ENCODE measurements around the gene SEMA5A. TPM values are rescaled to one million over a fixed set of nuclear protein-coding genes. Genes with fewer than 3 reads are reported as not detected.
"Not testable (repeated sequence)": the region's sequence is repeated elsewhere in the genome, so short reads cannot be mapped to it uniquely, and the experiment has no call there.

SEMA5A gene
- total RNA-seq, 4 donors from 2014 or later = 13.4 to 22.3 (median 18.5) TPM

GRCh38 chr5:9405196-9405754 is 140.6 kb downstream of the SEMA5A start:
- no peak for TF ChIP-seq CTCF (IDR thresholded peaks at IDR 0.05)
- no peak for TF ChIP-seq POLR2A (IDR thresholded peaks at IDR 0.05)
- no peak for DNase-seq (ENCODE audit: low spot score in 2 of 2)
- intact Hi-C loops (cut with DNase I; ENCODE audit: low total_unique reads) = loop anchor here (5.0 kb wide), 1 partner anchor 483 kb away; no protein-coding TSS in a partner anchor
- WGBS, 2 donors = 96 to 100% methylated on average over 1 of the region's 1 CpG
- no peak overlapping the region for H3K4me3 ChIP-seq (ENCODE audit: low read depth, poor library complexity, severe bottlenecking)

- H3K4me3 ChIP-seq (ENCODE audit: low read depth, poor library complexity, severe bottlenecking) = no peak overlapping the region
- peak in 1 of 2 donors; percentile 20 for DNase-seq (ENCODE audit: low spot score in 2 of 2)
- TF ChIP-seq CTCF (IDR thresholded peaks at IDR 0.05) (no peak), POLR2A (IDR thresholded peaks at IDR 0.05) (no peak)
- 68 to 73% methylated on average over 4 of the region's 4 CpGs for WGBS, 2 donors
- intact Hi-C loops (cut with DNase I; ENCODE audit: low total_unique reads) = no loop called here
These were observed 143.9 kb downstream of the SEMA5A start for GRCh38 chr5:9401786-9402472.

- not testable (repeated sequence) for H3K4me3 ChIP-seq (ENCODE audit: low read depth, poor library complexity, severe bottlenecking); DNase-seq (ENCODE audit: low spot score in 2 of 2)
- WGBS, 2 donors = 76 to 94% methylated on average over 5 of the region's 5 CpGs
- intact Hi-C loops (cut with DNase I; ENCODE audit: low total_unique reads) = loop anchor here (5.0 kb wide), 1 partner anchor 833 kb away; no protein-coding TSS in a partner anchor
These were observed 146.1 kb downstream of the SEMA5A start for GRCh38 chr5:9399783-9400182.

- TF ChIP-seq POLR2A (IDR thresholded peaks at IDR 0.05) (no peak), CTCF (IDR thresholded peaks at IDR 0.05) (no peak)
- WGBS, 2 donors = 87 to 94% methylated on average over 2 of the region's 2 CpGs
- intact Hi-C loops (cut with DNase I; ENCODE audit: low total_unique reads) = loop anchor here (5.0 kb wide), 1 partner anchor 833 kb away; no protein-coding TSS in a partner anchor
- DNase-seq (ENCODE audit: low spot score in 2 of 2) = no peak
- no peak overlapping the region for H3K4me3 ChIP-seq (ENCODE audit: low read depth, poor library complexity, severe bottlenecking)
These were observed 146.8 kb downstream of the SEMA5A start for GRCh38 chr5:9399094-9399493.

GRCh38 chr5:9398227-9398626 is 147.6 kb downstream of the SEMA5A start:
- TF ChIP-seq POLR2A (IDR thresholded peaks at IDR 0.05) (no peak), CTCF (IDR thresholded peaks at IDR 0.05) (no peak)
- intact Hi-C loops (cut with DNase I; ENCODE audit: low total_unique reads) = loop anchor here (5.0 kb wide), 1 partner anchor 834 kb away; no protein-coding TSS in a partner anchor
- 80 to 83% methylated on average over 3 of the region's 3 CpGs for WGBS, 2 donors
- no peak overlapping the region for H3K4me3 ChIP-seq (ENCODE audit: low read depth, poor library complexity, severe bottlenecking)
- DNase-seq (ENCODE audit: low spot score in 2 of 2) = no peak

- WGBS, 2 donors = 65 to 73% methylated on average over 2 of the region's 2 CpGs
These were observed 149.5 kb downstream of the SEMA5A start for GRCh38 chr5:9396285-9396770.

More at GRCh38 chr5:9396285-9396770, 149.5 kb downstream of the SEMA5A start:
- no peak for TF ChIP-seq CTCF (IDR thresholded peaks at IDR 0.05)
- no peak for TF ChIP-seq POLR2A (IDR thresholded peaks at IDR 0.05)
- intact Hi-C loops (cut with DNase I; ENCODE audit: low total_unique reads) = loop anchor here (5.0 kb wide), 1 partner anchor 836 kb away; no protein-coding TSS in a partner anchor
- DNase-seq (ENCODE audit: low spot score in 2 of 2) = no peak
- no peak overlapping the region for H3K4me3 ChIP-seq (ENCODE audit: low read depth, poor library complexity, severe bottlenecking)

Data from lower leg skin (tissue), 4 donors.